D721Med (cell line): Measurements from ENCODE around the gene LCLAT1.
"Not testable (repeated sequence)": the region's sequence is repeated elsewhere in the genome, so short reads cannot be mapped to it uniquely, and the experiment has no call there.

Experiments used
- DNase-seq: peaks from one replicate; pipeline ENCODE4 v3.0.0; 2011; ENCODE audit warnings: low spot score; ENCODE audit not compliant: insufficient read length
- FAIRE-seq: peaks from 2 replicates; lab custom pipeline; 2011; peaks lifted over from hg19 to GRCh38; lab: Jason Lieb, UNC
- CTCF ChIP-seq: IDR thresholded peaks from 2 replicates; pipeline ENCODE4 v1.5.1; 2012; ENCODE audit warnings: mild to moderate bottlenecking, control low read depth; ENCODE audit not compliant: insufficient read depth; ENCODE audit errors: missing control alignments

The LCLAT1 gene

DNA sequence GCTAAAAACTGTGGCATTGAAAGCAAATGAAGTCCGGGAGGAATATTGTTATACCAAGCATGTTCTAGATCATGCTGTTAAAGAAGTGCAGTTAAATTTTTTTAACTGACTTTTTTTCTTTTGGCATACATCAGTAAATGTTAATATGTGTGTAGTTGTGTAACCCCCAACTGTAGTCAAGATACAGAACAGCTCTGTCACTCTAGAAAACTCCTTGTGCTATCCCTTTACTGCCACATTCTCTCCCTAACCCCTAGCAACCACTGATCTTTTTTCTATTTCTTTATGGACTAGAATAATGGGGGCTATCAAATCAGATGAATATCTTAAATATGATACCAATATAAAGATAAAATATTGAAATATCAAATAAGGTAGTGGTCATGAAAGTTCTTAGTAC, 46.4 kb downstream of the LCLAT1 start:
- TF ChIP-seq CTCF: no peak
- DNase-seq (no peak), FAIRE-seq (no peak)

DNA sequence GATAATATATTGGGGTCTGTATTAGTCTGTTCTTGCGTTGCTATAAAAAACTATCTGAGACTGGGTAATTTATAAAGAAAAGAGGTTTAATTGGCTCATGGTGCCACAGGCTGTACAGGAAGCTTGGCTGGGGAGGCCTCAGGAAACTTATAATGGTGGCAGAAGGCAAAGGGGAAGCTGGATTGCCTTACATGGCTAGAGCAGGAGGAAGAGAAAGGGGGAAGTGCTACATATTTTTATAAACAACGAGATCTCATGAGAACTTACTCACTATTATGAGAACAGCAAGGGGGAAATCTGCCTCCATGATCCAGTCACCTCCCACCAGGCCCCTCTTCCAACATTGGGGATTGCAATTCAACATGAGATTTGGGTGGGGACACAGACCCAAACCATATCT, 48.9 kb downstream of the LCLAT1 start:
- DNase-seq, FAIRE-seq: not testable (repeated sequence)

GRCh38 chr2:30499681-30500080, 52.6 kb downstream of the LCLAT1 start:
- FAIRE-seq: no peak
- TF ChIP-seq CTCF: no peak
- DNase-seq: no peak

DNA sequence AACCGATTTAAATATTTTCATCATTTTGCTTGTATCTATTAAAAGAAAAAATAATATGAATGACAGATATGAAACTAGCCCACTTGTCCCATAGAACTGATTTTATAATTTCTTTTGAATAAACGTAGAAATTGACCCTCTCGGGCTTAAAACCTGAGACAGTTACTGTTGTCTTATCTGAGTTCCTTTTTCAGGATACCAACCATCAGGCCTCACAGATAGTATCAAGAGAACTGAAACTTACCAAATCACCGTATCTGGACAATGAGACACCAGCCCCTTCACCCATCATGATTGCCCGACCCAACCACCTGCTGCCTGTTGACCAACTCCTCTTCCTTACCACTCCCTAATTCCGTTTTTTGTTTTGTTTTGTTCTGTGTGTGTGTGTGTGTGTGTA, 53.7 kb downstream of the LCLAT1 start:
- FAIRE-seq (no peak), DNase-seq (no peak)
- TF ChIP-seq CTCF: no peak

- no peak for FAIRE-seq
- no peak for TF ChIP-seq CTCF
- DNase-seq: no peak
Observed at GRCh38 chr2:30502310-30502709, 55.3 kb downstream of the LCLAT1 start.

DNA sequence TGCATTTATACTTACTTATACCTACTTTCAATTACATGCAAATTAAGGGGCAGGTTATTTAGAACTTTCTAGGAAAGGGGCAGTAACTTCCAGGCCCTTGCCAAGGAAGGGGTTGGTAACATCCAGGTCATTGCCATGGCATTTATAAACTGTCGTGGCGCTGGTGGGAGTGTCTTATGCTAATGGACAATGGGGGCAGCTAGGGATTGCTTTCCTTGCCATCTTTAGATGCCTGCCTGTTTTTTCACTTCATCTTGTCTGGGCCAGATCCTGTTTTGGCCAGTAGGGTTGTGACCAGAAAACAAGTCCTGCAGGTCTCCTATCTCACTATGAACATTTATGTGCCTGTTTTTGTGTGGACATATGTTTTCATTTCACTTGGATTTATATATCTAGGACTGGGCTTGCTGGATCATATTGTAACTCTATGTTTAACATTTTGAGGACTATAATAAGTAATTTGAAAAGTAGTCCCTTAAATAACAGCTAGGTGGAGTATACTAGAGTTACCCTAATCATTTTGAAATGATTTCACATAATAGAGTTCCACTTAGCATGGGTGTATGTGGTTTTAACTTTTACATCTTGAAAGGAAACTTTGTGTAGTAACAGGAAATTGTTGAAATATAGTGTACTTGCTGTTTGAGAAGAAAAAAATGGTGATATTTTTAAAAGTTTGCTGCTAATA, 56.1 kb downstream of the LCLAT1 start:
- TF ChIP-seq CTCF: no peak
- no peak for FAIRE-seq
- DNase-seq: no peak

GRCh38 chr2:30503695-30504052, 56.6 kb downstream of the LCLAT1 start:
- FAIRE-seq: no peak
- no peak for TF ChIP-seq CTCF

GRCh38 chr2:30504731-30505130, 57.7 kb downstream of the LCLAT1 start:
- no peak for FAIRE-seq
- TF ChIP-seq CTCF: no peak
- DNase-seq: no peak

More at GRCh38 chr2:30503695-30504052, 56.6 kb downstream of the LCLAT1 start:
- no peak for DNase-seq
